ENCODE measurements around the gene ADAMTS8. TPM values are rescaled to one million over a fixed set of nuclear protein-coding genes. Genes with fewer than 3 reads are reported as not detected.

The ADAMTS8 gene
- not detected in 2 replicates for total RNA-seq

DNA sequence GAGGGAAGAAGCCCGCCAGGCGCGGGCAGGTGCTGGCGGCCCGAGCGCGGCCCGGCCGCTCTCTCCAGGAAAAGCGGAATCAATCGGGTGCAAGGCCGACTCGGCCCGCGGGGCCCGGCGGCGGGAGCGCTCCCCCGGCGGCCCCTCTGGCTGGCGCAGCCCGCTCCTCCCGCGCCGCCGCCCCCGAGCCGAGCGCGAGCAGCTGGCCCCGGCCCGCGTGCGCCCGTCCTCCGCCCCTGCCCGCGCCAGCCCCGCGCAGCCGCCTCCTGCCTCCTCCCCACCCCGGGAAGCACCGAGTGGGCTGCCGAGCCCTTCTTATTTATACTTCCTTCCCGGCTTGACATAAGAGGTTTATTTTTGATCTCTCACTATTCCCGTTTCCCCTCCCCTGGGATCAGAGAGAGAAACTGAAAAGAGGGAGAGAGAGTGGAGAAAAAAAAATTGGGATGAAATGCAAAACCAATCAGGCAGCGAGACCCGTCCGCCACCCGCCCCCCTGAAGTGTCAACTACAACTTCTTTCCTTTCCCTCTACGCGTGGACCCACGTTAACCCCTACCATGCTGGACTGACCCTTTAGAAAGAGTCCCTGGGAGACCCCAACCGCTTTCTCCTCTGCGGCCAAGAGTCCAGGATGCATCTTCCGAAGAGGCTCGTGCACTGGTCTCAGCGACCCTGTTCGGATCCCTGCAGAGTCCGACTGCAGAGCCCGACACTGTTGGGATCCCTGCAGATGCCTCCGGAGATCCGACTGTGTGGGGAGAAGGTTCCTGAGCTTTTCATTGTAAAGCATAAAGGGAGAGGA lies at the start of gene ADAMTS8:
ADAMTS8 (minus strand) TSS at position 294 of the 804 bp plus-strand sequence. CDS start 323 bp downstream, outside the sequence.

GRCh38 chr11:130448416-130449309 lies 20.3 kb upstream of the ADAMTS8 start, which contains the start of gene ADAMTS15:
Gene ADAMTS15, plus strand, starts transcription at chr11:130448645. Its CDS starts 329 bp downstream, at chr11:130448974.

Other genes with a start within 250 kb of the ADAMTS8 start
- gene ZBTB44, start 113.7 kb downstream of the ADAMTS8 start, total RNA-seq: 16.5 and 20.2 TPM in 2 replicates
- gene ADAMTS15, start 20.0 kb upstream of the ADAMTS8 start, total RNA-seq: 7.7 and 8.0 TPM in 2 replicates